ENCODE measurements around the gene PARD3B.

PARD3B gene

DNA sequence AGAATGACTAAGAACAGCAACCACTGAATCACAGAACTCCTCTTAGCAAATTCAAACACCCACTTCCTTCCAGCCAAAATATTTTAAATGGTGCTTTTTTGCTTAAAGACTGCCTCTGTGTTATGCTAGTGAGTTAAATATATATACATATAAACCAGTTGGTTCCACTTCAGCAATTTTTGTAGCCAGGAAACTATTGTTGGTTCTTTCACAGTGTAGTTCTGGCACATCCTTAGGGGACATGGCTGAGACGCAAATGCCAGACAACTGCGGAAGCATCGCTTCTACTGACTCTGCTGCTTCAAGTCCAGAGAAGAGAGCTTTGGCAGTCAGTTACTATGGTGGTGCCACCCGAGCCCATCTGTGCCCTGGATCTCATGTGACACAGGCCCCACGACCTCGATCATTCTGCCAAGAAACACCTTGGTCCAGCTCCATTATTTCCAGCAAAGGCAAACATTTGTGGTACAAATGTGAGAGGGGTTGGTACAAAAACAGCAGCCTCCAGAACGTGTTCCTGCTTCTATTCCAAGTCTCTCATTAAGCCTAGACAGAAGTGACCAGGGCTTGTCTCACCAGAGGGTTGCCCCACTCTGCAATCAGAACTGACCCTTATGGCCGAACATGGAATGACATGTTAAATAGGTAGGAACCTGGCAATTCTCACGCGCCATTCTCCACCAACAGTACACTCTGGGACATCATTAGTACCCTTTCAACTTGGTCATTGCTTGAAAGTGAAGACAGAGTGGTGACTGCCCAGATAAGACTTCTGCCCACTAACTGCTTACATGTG, 1019.3 kb downstream of the PARD3B start:
- in situ Hi-C loops (cut with HindIII; ENCODE audit: low pct_ligation_motif_present, low sequenced_read_pairs) = no loop called here
- no peaks in the 10 kb centered on the region for H3K27me3 ChIP-seq (replicated peaks)
- TF ChIP-seq, protein P1, sequence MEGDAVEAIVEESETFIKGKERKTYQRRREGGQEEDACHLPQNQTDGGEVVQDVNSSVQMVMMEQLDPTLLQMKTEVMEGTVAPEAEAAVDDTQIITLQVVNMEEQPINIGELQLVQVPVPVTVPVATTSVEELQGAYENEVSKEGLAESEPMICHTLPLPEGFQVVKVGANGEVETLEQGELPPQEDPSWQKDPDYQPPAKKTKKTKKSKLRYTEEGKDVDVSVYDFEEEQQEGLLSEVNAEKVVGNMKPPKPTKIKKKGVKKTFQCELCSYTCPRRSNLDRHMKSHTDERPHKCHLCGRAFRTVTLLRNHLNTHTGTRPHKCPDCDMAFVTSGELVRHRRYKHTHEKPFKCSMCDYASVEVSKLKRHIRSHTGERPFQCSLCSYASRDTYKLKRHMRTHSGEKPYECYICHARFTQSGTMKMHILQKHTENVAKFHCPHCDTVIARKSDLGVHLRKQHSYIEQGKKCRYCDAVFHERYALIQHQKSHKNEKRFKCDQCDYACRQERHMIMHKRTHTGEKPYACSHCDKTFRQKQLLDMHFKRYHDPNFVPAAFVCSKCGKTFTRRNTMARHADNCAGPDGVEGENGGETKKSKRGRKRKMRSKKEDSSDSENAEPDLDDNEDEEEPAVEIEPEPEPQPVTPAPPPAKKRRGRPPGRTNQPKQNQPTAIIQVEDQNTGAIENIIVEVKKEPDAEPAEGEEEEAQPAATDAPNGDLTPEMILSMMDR (IDR thresholded peaks at IDR 0.05; ENCODE audit: low read depth, low read length, missing control alignments) = no peak
- no peak for DNase-seq
- no peak overlapping the region for H3K4me3 ChIP-seq (ENCODE audit: low read depth, low read length)
- no peaks in the 10 kb centered on the region for H3K36me3 ChIP-seq (replicated peaks)
- no peak overlapping the region for H3K27ac ChIP-seq

- Histone ChIP-seq H3K27me3 (replicated peaks) (no peaks in the 10 kb centered on the region), H3K27ac (no peak overlapping the region), H3K36me3 (replicated peaks) (no peaks in the 10 kb centered on the region), H3K4me3 (ENCODE audit: low read depth, low read length) (no peak overlapping the region)
- TF ChIP-seq, protein P1 (IDR thresholded peaks at IDR 0.05; ENCODE audit: low read depth, low read length, missing control alignments) = no peak
- DNase-seq = no peak
- in situ Hi-C loops (cut with HindIII; ENCODE audit: low pct_ligation_motif_present, low sequenced_read_pairs) = no loop called here
Measured at GRCh38 chr2:205565142-205565522, 1019.9 kb downstream of the PARD3B start.

- no peaks in the 10 kb centered on the region for H3K27me3 ChIP-seq (replicated peaks)
- no peak overlapping the region for H3K4me3 ChIP-seq (ENCODE audit: low read depth, low read length)
- in situ Hi-C loops (cut with HindIII; ENCODE audit: low pct_ligation_motif_present, low sequenced_read_pairs) = no loop called here
- TF ChIP-seq, protein P1 (IDR thresholded peaks at IDR 0.05; ENCODE audit: low read depth, low read length, missing control alignments) = no peak
- H3K27ac ChIP-seq = no peak overlapping the region
- no peak for DNase-seq
- no peaks in the 10 kb centered on the region for H3K36me3 ChIP-seq (replicated peaks)
Measured at GRCh38 chr2:205566606-205567168, 1021.4 kb downstream of the PARD3B start.

DNA sequence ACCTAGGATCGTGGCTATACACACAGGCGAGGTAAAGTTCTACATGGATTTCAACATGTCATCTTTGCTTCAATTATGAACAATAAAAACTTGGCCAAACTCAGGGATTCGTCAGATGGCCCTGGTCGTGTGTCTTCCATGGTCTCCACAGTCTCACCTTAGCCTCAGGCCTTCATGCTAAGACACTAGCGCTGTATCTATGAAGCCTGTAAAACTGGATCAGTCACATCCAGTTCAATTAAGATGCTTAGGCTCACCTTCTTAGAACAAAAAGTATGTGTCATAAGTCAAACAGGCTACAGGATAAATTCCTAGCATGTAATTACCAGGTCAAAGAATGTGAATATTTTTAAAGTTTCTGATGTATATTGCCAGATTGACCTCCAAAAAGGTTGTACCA, 1023.3 kb downstream of the PARD3B start:
- TF ChIP-seq, protein P1 (IDR thresholded peaks at IDR 0.05; ENCODE audit: low read depth, low read length, missing control alignments) = no peak
- Histone ChIP-seq H3K27ac (no peak overlapping the region), H3K36me3 (replicated peaks) (no peaks in the 10 kb centered on the region), H3K27me3 (replicated peaks) (no peaks in the 10 kb centered on the region), H3K4me3 (ENCODE audit: low read depth, low read length) (no peak overlapping the region)
- no peak for DNase-seq
- in situ Hi-C loops (cut with HindIII; ENCODE audit: low pct_ligation_motif_present, low sequenced_read_pairs) = no loop called here

DNA sequence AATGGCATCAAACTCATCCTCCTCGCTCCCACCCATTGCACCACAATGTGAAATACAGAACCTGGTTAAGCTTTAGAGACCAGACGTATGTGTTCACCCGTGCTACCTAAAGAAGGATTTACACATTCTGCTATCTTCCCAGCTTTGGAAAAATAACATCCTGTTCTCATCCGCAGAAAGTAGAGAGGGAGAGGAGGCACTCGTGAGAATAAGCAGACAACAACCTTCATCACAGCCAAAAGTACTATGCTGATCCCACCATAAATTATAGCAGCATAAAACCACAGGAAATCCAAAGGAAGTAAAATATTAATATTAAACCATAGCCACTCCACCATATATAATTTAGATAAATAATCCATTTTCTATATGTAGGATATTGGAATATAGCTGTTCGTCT, 1025.4 kb downstream of the PARD3B start:
- Histone ChIP-seq H3K36me3 (replicated peaks) (no peaks in the 10 kb centered on the region), H3K27ac (no peak overlapping the region), H3K4me3 (ENCODE audit: low read depth, low read length) (no peak overlapping the region), H3K27me3 (replicated peaks) (no peaks in the 10 kb centered on the region)
- TF ChIP-seq, protein P1 (IDR thresholded peaks at IDR 0.05; ENCODE audit: low read depth, low read length, missing control alignments) = no peak
- in situ Hi-C loops (cut with HindIII; ENCODE audit: low pct_ligation_motif_present, low sequenced_read_pairs) = no loop called here
- DNase-seq = no peak

Data from brain microvascular endothelial cell (primary cell).